ENCODE data around the gene LGR6.

The LGR6 gene

GRCh38 chr1:202302166-202302565 is 108.6 kb downstream of the LGR6 start:
- DNase-seq = no peak

- DNase-seq = no peak
Observed at GRCh38 chr1:202304375-202304774, 110.8 kb downstream of the LGR6 start.

GRCh38 chr1:202305168-202305567 is 111.6 kb downstream of the LGR6 start:
- no peak for DNase-seq

GRCh38 chr1:202306535-202307345 is 113.1 kb downstream of the LGR6 start:
- DNase-seq = no peak

GRCh38 chr1:202310071-202310725 is 116.6 kb downstream of the LGR6 start:
- DNase-seq = no peak

GRCh38 chr1:202310746-202311145 is 117.1 kb downstream of the LGR6 start:
- DNase-seq = no peak

- DNase-seq = no peak
Observed at GRCh38 chr1:202311875-202312635, 118.5 kb downstream of the LGR6 start.

GRCh38 chr1:202315576-202316168 is 122.1 kb downstream of the LGR6 start:
- DNase-seq = peak; percentile 77

GRCh38 chr1:202316186-202316585 is 122.6 kb downstream of the LGR6 start:
- DNase-seq = no peak

- DNase-seq = no peak
Observed at GRCh38 chr1:202317941-202318925, 124.6 kb downstream of the LGR6 start.

- no peak for DNase-seq
Observed at GRCh38 chr1:202319381-202320080, 125.9 kb downstream of the LGR6 start.

- DNase-seq = no peak
Observed at GRCh38 chr1:202320081-202320405, 126.4 kb downstream of the LGR6 start.

GRCh38 chr1:202323731-202324130 is 130.1 kb downstream of the LGR6 start:
- no peak for DNase-seq

- DNase-seq = no peak
Observed at GRCh38 chr1:202324646-202325045, 131.0 kb downstream of the LGR6 start.

GRCh38 chr1:202329891-202330290 is 136.3 kb downstream of the LGR6 start:
- no peak for DNase-seq

- DNase-seq = no peak
Observed at GRCh38 chr1:202333861-202334260, 140.3 kb downstream of the LGR6 start.

- DNase-seq = no peak
Observed at GRCh38 chr1:202343652-202344349, 150.2 kb downstream of the LGR6 start.

- no peak for DNase-seq
Observed at GRCh38 chr1:202348005-202348508, 154.5 kb downstream of the LGR6 start.

GRCh38 chr1:202348509-202349205 is 155.1 kb downstream of the LGR6 start, which contains the start of gene PPP1R12B:
Gene PPP1R12B, plus strand, starts transcription at chr1:202348699. Its CDS starts 153 bp downstream, at chr1:202348852.
- DNase-seq = peak; percentile 92
